A673 (cell line): ENCODE measurements around the gene CD40. TPM values are rescaled to one million over a fixed set of nuclear protein-coding genes. Genes with fewer than 3 reads are reported as not detected.

Experiments used
- BruUV-seq: library from RNA; stranded (reverse); fragments of 400-500 nt; replicated peaks from 2 replicates; lab custom pipeline; 2021; lab: Mats Ljungman, UMichigan
- CTCF ChIA-PET: fragments of 300-600 bp; sonication (Branson Sonifier 250); formaldehyde crosslinking; loops from one replicate; lab custom pipeline; 2022; ENCODE audit warnings: antibody characterized with exemption; lab: Charles Lee
- POLR2A ChIA-PET: fragments of 300-600 bp; sonication (Branson Sonifier 250); formaldehyde crosslinking; loops from one replicate; lab custom pipeline; 2022; ENCODE audit warnings: antibody characterized with exemption; ENCODE audit not compliant: low non-redundant PET; lab: Charles Lee
- DNase-seq: peaks from one replicate; pipeline ENCODE4 v3.0.0-alpha.2; 2015; ENCODE audit warnings: low spot score
- H3K27ac ChIP-seq: fragments of 200-600 bp; sonication (generic); 2 replicates; pipeline ENCODE4 v1.5.1; 2016; ENCODE audit warnings: mixed run types, low read depth, mild to moderate bottlenecking, mixed read lengths, antibody characterized with exemption, low read length; ENCODE audit not compliant: poor library complexity, severe bottlenecking
- H3K27me3 ChIP-seq: fragments of 200-600 bp; sonication (generic); replicated peaks from 2 replicates; pipeline ENCODE4 v1.6.1; 2017; ENCODE audit warnings: mixed run types, low read depth, mild to moderate bottlenecking, mixed read lengths, antibody characterized with exemption, low read length; ENCODE audit not compliant: insufficient read depth, poor library complexity
- H3K36me3 ChIP-seq: fragments of 200-600 bp; sonication (generic); 2 replicates; pipeline ENCODE4 v1.6.1; 2016; ENCODE audit warnings: mixed run types, mild to moderate bottlenecking, mixed read lengths, antibody characterized with exemption, low read length; ENCODE audit not compliant: insufficient read depth, poor library complexity, severe bottlenecking
- H3K4me1 ChIP-seq: fragments of 200-600 bp; sonication (generic); 2 replicates; pipeline ENCODE4 v1.6.1; 2017; ENCODE audit warnings: mixed run types, mild to moderate bottlenecking, mixed read lengths, antibody characterized with exemption, low read length; ENCODE audit not compliant: insufficient read depth, poor library complexity, severe bottlenecking
- H3K4me3 ChIP-seq: fragments of 200-600 bp; sonication (generic); 2 replicates; pipeline ENCODE4 v1.5.1; 2016; ENCODE audit warnings: low read depth, mixed run types, mild to moderate bottlenecking, mixed read lengths, low read length; ENCODE audit not compliant: poor library complexity, severe bottlenecking
- H3K9me3 ChIP-seq: fragments of 200-600 bp; sonication (generic); 2 replicates; pipeline ENCODE4 v1.6.1; 2016; ENCODE audit warnings: mixed run types, low read depth, mild to moderate bottlenecking, mixed read lengths, antibody characterized with exemption, low read length; ENCODE audit not compliant: poor library complexity, severe bottlenecking
- CTCF ChIP-seq: fragments of 300-800, 200-600 bp; sonication (generic); conservative IDR thresholded peaks from 2 replicates; pipeline ENCODE4 v1.5.1; 2017; ENCODE audit warnings: low read depth, mild to moderate bottlenecking, antibody characterized with exemption, low read length, moderate library complexity, mixed read lengths
- EZH2 ChIP-seq: fragments of 200-600 bp; sonication (generic); IDR thresholded peaks from 2 replicates; pipeline ENCODE4 v1.6.1; 2017; ENCODE audit warnings: borderline replicate concordance, low read depth, mild to moderate bottlenecking, mixed read lengths, antibody characterized with exemption, low read length; ENCODE audit not compliant: poor library complexity, severe bottlenecking
- intact Hi-C: fragments of 100-400 bp; cut with micrococcal nuclease; formaldehyde crosslinking; loops from one replicate; pipeline ENCODE4 v1.10.0; 2022; ENCODE audit not compliant: unreplicated experiment
- total RNA-seq: library from RNA; stranded (reverse); gene quantifications from 2 replicates; pipeline ENCODE4 v1.2.3, GENCODE V29; 2021

The CD40 gene
- total RNA-seq, 1 experiment from 2014 or later: 16.3 TPM

GRCh38 chr20:46113113-46113470 is 5.0 kb upstream of the CD40 start:
- ChIA-PET POLR2A (no interaction called here), CTCF (no interaction called here)
- no peak overlapping the region for H3K27ac ChIP-seq
- H3K27me3 ChIP-seq: peaks cover 34% of the 10 kb centered on the region
- DNase-seq: no peak
- H3K9me3 ChIP-seq: no peaks in the 10 kb centered on the region
- TF ChIP-seq EZH2 (no peak), CTCF (no peak)
- intact Hi-C loops: loop anchor here (10.0 kb wide), 1 partner anchor 62 kb away; no protein-coding TSS in a partner anchor
- peaks cover under 1% of the 10 kb centered on the region for H3K4me1 ChIP-seq
- no TSS peak for BruUV-seq
- H3K36me3 ChIP-seq: no peaks in the 10 kb centered on the region
- H3K4me3 ChIP-seq: no peak overlapping the region

GRCh38 chr20:46114449-46114848 is 3.7 kb upstream of the CD40 start:
- TF ChIP-seq CTCF: no peak
- TF ChIP-seq EZH2: no peak
- no peak for DNase-seq
- Histone ChIP-seq H3K4me3 (no peak overlapping the region), H3K27ac (no peak overlapping the region), H3K36me3 (no peaks in the 10 kb centered on the region), H3K9me3 (no peaks in the 10 kb centered on the region), H3K4me1 (peaks cover 9% of the 10 kb centered on the region), H3K27me3 (peaks cover 24% of the 10 kb centered on the region)
- ChIA-PET CTCF (no interaction called here), POLR2A (no interaction called here)
- no TSS peak for BruUV-seq
- intact Hi-C loops: loop anchor here (10.0 kb wide), 1 partner anchor 60 kb away; no protein-coding TSS in a partner anchor

- POLR2A ChIA-PET: no interaction called here
- intact Hi-C loops: loop anchor here (10.0 kb wide), 1 partner anchor 56 kb away; no protein-coding TSS in a partner anchor
Observed at GRCh38 chr20:46118481-46119020, 437 bp downstream of the CD40 start.

GRCh38 chr20:46119028-46119546 is 973 bp downstream of the CD40 start:
- no TSS peak for BruUV-seq
- ChIA-PET CTCF (no interaction called here), POLR2A (no interaction called here)
- Histone ChIP-seq H3K9me3 (no peaks in the 10 kb centered on the region), H3K4me1 (peaks cover 9% of the 10 kb centered on the region), H3K27ac (no peak overlapping the region), H3K27me3 (no peaks in the 10 kb centered on the region), H3K36me3 (peaks cover 9% of the 10 kb centered on the region), H3K4me3 (peak overlapping the region; percentile 55)
- no peak for DNase-seq
- intact Hi-C loops: loop anchor here (10.0 kb wide), 1 partner anchor 56 kb away; no protein-coding TSS in a partner anchor
- TF ChIP-seq CTCF (no peak), EZH2 (no peak)

More at GRCh38 chr20:46118481-46119020, 437 bp downstream of the CD40 start:
- CTCF ChIA-PET: no interaction called here
- Histone ChIP-seq H3K4me3 (peak overlapping the region; percentile 55), H3K36me3 (peaks cover 7% of the 10 kb centered on the region), H3K27ac (peak overlapping the region; percentile 76), H3K27me3 (no peaks in the 10 kb centered on the region), H3K9me3 (no peaks in the 10 kb centered on the region), H3K4me1 (peaks cover 9% of the 10 kb centered on the region)
- DNase-seq: peak; percentile 55
- TF ChIP-seq EZH2: no peak
- no TSS peak for BruUV-seq
